Activated T-cell treated with anti-CD3 and anti-CD28 coated beads, Interleukin-2, amount 50 U/mL, for 1 hour (primary cell): ENCODE results near the gene ACTR8.
"Not testable (repeated sequence)": the region's sequence is repeated elsewhere in the genome, so short reads cannot be mapped to it uniquely, and the experiment has no call there.

Source experiments
- DNase-seq: peaks from one replicate; pipeline ENCODE4 v3.0.0-alpha.2; 2020

The ACTR8 gene, protein sequence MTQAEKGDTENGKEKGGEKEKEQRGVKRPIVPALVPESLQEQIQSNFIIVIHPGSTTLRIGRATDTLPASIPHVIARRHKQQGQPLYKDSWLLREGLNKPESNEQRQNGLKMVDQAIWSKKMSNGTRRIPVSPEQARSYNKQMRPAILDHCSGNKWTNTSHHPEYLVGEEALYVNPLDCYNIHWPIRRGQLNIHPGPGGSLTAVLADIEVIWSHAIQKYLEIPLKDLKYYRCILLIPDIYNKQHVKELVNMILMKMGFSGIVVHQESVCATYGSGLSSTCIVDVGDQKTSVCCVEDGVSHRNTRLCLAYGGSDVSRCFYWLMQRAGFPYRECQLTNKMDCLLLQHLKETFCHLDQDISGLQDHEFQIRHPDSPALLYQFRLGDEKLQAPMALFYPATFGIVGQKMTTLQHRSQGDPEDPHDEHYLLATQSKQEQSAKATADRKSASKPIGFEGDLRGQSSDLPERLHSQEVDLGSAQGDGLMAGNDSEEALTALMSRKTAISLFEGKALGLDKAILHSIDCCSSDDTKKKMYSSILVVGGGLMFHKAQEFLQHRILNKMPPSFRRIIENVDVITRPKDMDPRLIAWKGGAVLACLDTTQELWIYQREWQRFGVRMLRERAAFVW

GRCh38 chr3:53881691-53882593 lies at the start of gene ACTR8:
Gene ACTR8 (minus strand): TSS chr3:53882152. CDS start chr3:53882101, 51 bp downstream.
- peak; percentile 91 for DNase-seq

DNA sequence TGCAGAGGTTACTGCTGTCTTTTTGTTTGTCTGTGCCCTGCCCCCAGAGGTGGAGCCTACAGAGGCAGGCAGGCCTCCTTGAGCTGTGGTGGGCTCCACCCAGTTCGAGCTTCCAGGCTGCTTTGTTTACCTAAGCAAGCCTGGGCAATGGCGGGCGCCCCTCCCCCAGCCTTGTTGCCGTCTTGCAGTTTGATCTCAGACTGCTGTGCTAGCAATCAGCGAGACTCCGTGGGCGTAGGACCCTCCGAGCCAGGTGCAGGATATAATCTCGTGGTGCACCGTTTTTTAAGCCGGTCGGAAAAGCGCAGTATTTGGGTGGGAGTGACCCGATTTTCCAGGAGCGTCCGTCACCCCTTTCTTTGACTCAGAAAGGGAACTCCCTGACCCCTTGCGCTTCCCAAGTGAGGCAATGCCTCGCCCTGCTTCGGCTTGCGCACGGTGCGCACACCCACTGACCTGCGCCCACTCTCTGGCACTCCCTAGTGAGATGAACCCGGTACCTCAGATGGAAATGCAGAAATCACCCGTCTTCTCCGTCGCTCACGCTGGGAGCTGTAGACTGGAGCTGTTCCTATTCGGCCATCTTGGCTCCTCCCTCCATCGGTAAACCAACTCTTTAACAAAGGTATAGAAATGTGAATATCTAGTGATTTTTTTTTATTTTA lies 45.4 kb upstream of the ACTR8 start:
- DNase-seq, result not testable (repeated sequence)

- no peak for DNase-seq
Observed at GRCh38 chr3:53921296-53921695, 39.3 kb upstream of the ACTR8 start.

GRCh38 chr3:53919741-53920140 lies 37.8 kb upstream of the ACTR8 start:
- no peak for DNase-seq

- no peak for DNase-seq
Observed at GRCh38 chr3:53913401-53913800, 31.4 kb upstream of the ACTR8 start.

DNA sequence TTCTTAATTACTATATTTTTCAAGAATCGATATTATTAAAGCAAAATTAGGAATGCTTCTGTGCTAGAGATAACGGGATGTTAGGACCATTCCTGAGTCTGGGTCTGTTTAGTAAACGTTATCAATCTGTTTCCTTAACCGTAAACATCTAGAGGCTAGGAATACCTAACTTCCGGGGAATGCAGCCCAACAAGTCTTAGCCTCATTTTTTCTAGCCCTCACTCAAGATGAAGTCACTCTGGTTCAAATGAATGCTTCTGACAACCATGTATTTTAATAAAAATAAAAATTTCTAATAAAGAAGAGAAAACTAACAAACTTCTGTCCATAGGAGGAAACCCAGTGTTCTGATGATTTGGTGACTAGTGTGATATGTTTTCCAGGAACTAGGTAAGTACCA lies 20.8 kb upstream of the ACTR8 start:
- DNase-seq, result no peak

- no peak for DNase-seq
Observed at GRCh38 chr3:53902067-53902466, 20.1 kb upstream of the ACTR8 start.

GRCh38 chr3:53900666-53901331 lies 18.8 kb upstream of the ACTR8 start:
- DNase-seq, result no peak

- no peak for DNase-seq
Observed at GRCh38 chr3:53899750-53900149, 17.8 kb upstream of the ACTR8 start.

GRCh38 chr3:53892286-53892637 lies 10.3 kb upstream of the ACTR8 start:
- peak; percentile 24 for DNase-seq

GRCh38 chr3:53891497-53892285 lies 9.7 kb upstream of the ACTR8 start, which contains the start of gene SELENOK:
Gene SELENOK (minus strand): TSS chr3:53891859.
- DNase-seq, result peak; percentile 94

DNA sequence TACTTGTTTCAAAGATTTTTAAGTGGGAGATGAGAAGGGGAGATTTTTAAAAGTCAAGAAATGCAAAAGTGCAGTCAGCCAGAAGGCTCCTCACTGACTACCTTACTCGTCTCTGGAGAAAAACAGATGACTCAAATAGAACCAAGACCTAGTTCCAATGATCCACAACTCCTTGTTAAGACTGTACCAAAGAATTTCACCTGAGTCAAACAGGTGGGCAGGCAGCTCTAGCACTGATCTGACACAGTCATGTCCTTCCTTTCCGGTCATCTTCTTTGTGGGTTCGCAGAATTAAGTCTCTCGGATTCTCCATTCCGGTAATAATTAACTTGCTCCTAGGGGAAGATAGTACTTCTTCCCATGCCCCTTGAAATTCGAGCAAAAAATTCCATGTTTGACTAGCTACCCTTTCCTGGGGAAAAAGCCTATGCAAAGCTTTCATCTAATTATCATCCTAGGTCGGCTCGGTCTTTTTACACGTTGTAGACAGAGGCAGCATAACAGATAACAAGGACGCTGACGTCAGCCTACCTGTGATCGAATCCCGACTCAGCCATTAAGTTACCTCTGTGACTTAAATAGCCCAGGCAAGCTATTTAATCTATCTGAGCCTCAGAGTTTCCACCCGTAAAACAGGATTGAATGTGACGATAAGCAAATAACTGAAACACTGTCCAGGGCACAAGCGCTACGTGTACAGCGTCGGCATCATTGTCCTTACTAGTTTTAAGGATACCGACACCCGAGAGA lies 8.9 kb upstream of the ACTR8 start:
- peak; percentile 52 for DNase-seq

GRCh38 chr3:53888232-53888631 lies 6.3 kb upstream of the ACTR8 start:
- no peak for DNase-seq

DNA sequence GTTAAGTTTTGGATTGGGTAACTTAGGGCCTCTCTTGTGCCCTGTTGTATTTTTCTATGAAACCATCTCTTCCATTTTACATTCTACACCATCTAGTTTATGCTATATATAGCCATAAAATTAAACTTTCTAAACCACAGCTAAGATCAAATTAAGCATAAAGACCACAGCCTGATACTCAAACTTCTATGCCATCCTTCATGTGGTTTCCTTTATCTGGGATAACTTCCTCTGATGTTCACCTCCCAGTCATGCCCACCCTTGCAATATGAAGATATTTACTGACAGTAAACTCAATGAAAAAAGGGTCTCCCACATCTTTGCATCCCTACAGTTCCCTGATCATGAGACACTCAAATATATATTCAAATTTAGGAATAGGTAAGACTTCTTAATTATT lies 5.5 kb upstream of the ACTR8 start:
- no peak for DNase-seq

- no peak for DNase-seq
Observed at GRCh38 chr3:53885239-53885638, 3.3 kb upstream of the ACTR8 start.

DNA sequence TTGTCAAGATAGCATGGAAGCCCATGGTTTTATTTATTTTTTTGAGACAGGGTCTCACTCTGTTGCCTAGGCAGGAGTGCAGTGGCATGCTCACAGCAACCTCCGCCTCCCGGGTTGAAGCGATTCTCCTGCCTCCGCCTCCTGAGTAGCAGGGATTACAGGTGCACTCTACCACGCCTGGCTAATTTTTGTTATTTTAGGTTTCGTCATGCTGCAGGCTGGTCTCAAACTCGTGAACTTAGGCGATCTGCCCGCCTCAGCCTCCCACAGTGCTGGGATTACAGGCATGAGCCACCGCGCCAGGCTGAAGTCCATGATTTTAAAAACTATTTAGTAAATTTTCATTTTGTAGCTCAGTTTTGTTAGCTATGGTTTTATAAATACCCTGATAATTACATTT lies 2.7 kb upstream of the ACTR8 start:
- DNase-seq, result no peak

- DNase-seq, result no peak
Observed at GRCh38 chr3:53883008-53883407, 1.1 kb upstream of the ACTR8 start.

DNA sequence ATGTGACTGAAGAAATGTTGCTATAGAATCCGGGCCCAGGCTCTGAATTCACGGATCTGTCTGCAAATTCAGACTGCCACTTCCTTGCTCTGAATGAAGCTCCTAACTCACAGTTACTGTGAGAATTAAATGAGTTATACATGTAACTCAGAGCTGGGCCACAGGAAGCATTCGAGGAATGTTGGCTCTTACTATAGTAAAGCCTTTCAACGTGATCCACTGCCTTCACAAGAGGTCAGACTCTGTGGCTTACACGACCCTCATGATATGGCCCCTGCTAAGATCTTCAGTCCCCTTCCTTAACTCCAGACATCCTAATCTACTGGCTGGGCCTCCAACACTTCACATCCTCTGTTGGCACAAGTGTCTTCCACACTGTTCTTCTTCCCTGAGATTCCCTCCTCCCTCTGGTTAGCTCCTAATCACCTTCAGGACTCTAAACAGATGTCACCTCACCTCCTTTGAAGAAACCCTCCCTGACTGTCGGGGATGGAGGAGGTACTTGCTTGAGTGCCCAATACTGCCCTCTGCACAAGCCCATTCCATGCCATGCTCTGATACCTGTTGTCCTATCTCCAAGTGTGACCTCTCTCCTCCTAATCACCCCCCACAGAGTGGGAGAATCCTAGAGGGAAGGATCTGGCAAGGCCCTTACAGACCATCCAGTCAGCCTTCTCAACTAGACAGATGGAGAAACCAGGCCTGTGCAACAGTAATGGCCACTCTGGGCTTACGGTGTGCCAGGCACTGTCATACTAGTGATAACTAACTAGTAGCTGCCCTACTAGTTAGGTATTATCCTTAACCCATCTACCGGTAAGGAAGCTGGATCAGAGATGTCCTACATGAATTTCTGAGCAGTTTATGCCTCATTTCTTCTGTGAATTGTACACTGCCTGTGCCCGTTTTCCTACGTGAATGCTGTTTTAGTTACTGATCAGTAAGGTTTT lies 1.3 kb downstream of the ACTR8 start:
- DNase-seq, result no peak

GRCh38 chr3:53865732-53866499 lies 16.0 kb downstream of the ACTR8 start:
- no peak for DNase-seq
